DOHH2 (cell line): Measurements from ENCODE around the gene SLC13A4.

Experiments
- H3F3A ChIP-seq: fragments of 200-600 bp; sonication (generic), shearing (Covaris generic); 2 replicates; pipeline ENCODE4 v1.6.0; 2016; ENCODE audit warnings: antibody characterized with exemption, mild to moderate bottlenecking; ENCODE audit not compliant: control insufficient read depth, insufficient read depth
- H3K27ac ChIP-seq: fragments of 200-600 bp; sonication (generic); 2 replicates; pipeline ENCODE4 v1.5.1; 2014; ENCODE audit warnings: low read depth, mild to moderate bottlenecking, low read length, moderate library complexity
- H3K27me3 ChIP-seq: fragments of 200-600 bp; sonication (generic); 2 replicates; pipeline ENCODE4 v1.6.1; 2014; ENCODE audit warnings: mild to moderate bottlenecking, low read length, mixed read lengths; ENCODE audit not compliant: control insufficient read depth
- H3K36me3 ChIP-seq: fragments of 200-600 bp; sonication (generic); 2 replicates; pipeline ENCODE4 v1.6.1; 2014; ENCODE audit warnings: mild to moderate bottlenecking, low read length, moderate library complexity, mixed read lengths; ENCODE audit not compliant: control insufficient read depth
- H3K4me1 ChIP-seq: fragments of 200-600 bp; sonication (generic); 2 replicates; pipeline ENCODE4 v1.6.1; 2014; ENCODE audit warnings: mild to moderate bottlenecking, low read length, mixed read lengths; ENCODE audit not compliant: control insufficient read depth
- H3K4me2 ChIP-seq: fragments of 200-600 bp; sonication (generic); 2 replicates; pipeline ENCODE4 v1.6.0; 2014; ENCODE audit warnings: mild to moderate bottlenecking, low read length, moderate library complexity
- H3K4me3 ChIP-seq: fragments of 200-600 bp; sonication (generic); 2 replicates; pipeline ENCODE4 v1.5.1; 2014; ENCODE audit warnings: mild to moderate bottlenecking, low read length, mixed read lengths
- H3K79me2 ChIP-seq: fragments of 200-600 bp; sonication (generic); 2 replicates; pipeline ENCODE4 v1.6.1; 2014; ENCODE audit warnings: mild to moderate bottlenecking, low read length, mixed read lengths; ENCODE audit not compliant: control insufficient read depth
- H3K9me2 ChIP-seq: fragments of 200-600 bp; sonication (generic); replicated peaks from 2 replicates; pipeline ENCODE4 v1.6.1; 2014; ENCODE audit warnings: mild to moderate bottlenecking, low read length, mixed read lengths; ENCODE audit not compliant: control insufficient read depth
- H3K9me3 ChIP-seq: fragments of 200-600 bp; sonication (generic); 2 replicates; pipeline ENCODE4 v1.6.1; 2014; ENCODE audit warnings: antibody characterized with exemption, low read length, mixed read lengths; ENCODE audit not compliant: control insufficient read depth, insufficient read depth
- H4K20me1 ChIP-seq: fragments of 200-600 bp; sonication (generic); 2 replicates; pipeline ENCODE4 v1.6.0; 2014; ENCODE audit warnings: low read depth, mild to moderate bottlenecking, antibody characterized with exemption, low read length, moderate library complexity; ENCODE audit not compliant: control insufficient read depth, insufficient read depth
- CTCF ChIP-seq: fragments of 200-600 bp; sonication (generic); IDR thresholded peaks from one replicate; pipeline ENCODE4 v1.5.1; 2014; ENCODE audit warnings: antibody characterized with exemption, mild to moderate bottlenecking, low read depth, low read length; ENCODE audit not compliant: poor library complexity, severe bottlenecking
- EZH2phosphoT487 ChIP-seq: fragments of 200-600 bp; sonication (generic); IDR thresholded peaks from 2 replicates; pipeline ENCODE4 v1.6.1; 2017; ENCODE audit warnings: borderline replicate concordance, mild to moderate bottlenecking, antibody characterized with exemption, low read length, moderate library complexity, mixed read lengths

The SLC13A4 gene

GRCh38 chr7:135744938-135745702 is 17.1 kb upstream of the SLC13A4 start:
- H3K27me3 ChIP-seq: 0 out of 2 replicates have a peak, but pooled peaks cover 2% of the 10 kb centered on the region
- no peaks in the 10 kb centered on the region for H4K20me1 ChIP-seq
- no peaks in the 10 kb centered on the region for H3K36me3 ChIP-seq
- H3K27ac ChIP-seq: no peak overlapping the region
- no peak overlapping the region for H3K4me2 ChIP-seq
- TF ChIP-seq CTCF: no peak
- H3K4me1 ChIP-seq: no peaks in the 10 kb centered on the region
- H3K9me2 ChIP-seq: no peaks in the 10 kb centered on the region
- no peaks in the 10 kb centered on the region for H3K79me2 ChIP-seq
- no peaks in the 10 kb centered on the region for H3F3A ChIP-seq
- no peak overlapping the region for H3K4me3 ChIP-seq
- H3K9me3 ChIP-seq: no peaks in the 10 kb centered on the region

- H3K4me3 ChIP-seq: no peak overlapping the region
Observed at GRCh38 chr7:135743907-135744731, 16.1 kb upstream of the SLC13A4 start.

GRCh38 chr7:135742371-135742770 is 14.4 kb upstream of the SLC13A4 start:
- no peak overlapping the region for H3K4me2 ChIP-seq
- no peak overlapping the region for H3K4me3 ChIP-seq
- H3K9me3 ChIP-seq: no peaks in the 10 kb centered on the region
- H4K20me1 ChIP-seq: no peaks in the 10 kb centered on the region
- no peaks in the 10 kb centered on the region for H3F3A ChIP-seq
- 0 out of 2 replicates have a peak, but pooled peaks cover 2% of the 10 kb centered on the region for H3K27me3 ChIP-seq
- no peaks in the 10 kb centered on the region for H3K79me2 ChIP-seq
- no peaks in the 10 kb centered on the region for H3K4me1 ChIP-seq
- H3K36me3 ChIP-seq: no peaks in the 10 kb centered on the region
- TF ChIP-seq EZH2phosphoT487 (no peak), CTCF (no peak)
- no peaks in the 10 kb centered on the region for H3K9me2 ChIP-seq
- no peak overlapping the region for H3K27ac ChIP-seq

More at GRCh38 chr7:135743907-135744731, 16.1 kb upstream of the SLC13A4 start:
- Histone ChIP-seq H3K9me2 (no peaks in the 10 kb centered on the region), H3K4me2 (no peak overlapping the region), H4K20me1 (no peaks in the 10 kb centered on the region), H3K9me3 (no peaks in the 10 kb centered on the region), H3K27ac (no peak overlapping the region), H3K79me2 (no peaks in the 10 kb centered on the region), H3F3A (no peaks in the 10 kb centered on the region), H3K27me3 (0 out of 2 replicates have a peak, but pooled peaks cover 2% of the 10 kb centered on the region), H3K36me3 (no peaks in the 10 kb centered on the region), H3K4me1 (no peaks in the 10 kb centered on the region)
- TF ChIP-seq CTCF: no peak
- no peak for TF ChIP-seq EZH2phosphoT487
